Duodenal mucosa (tissue), 2 donors: ENCODE data around the gene IMP4.

Source experiments
- H3K27ac ChIP-seq: one replicate; pipeline ENCODE4 v1.7.0; 2013; ENCODE audit warnings: low read depth, low read length
- H3K27me3 ChIP-seq, 2 donors: one replicate each; pipeline ENCODE4 v1.7.0; 2013; ENCODE audit warnings: low read length in 2 of 2, control low read depth in 1 of 2; ENCODE audit not compliant: insufficient read depth in 2 of 2, control insufficient read depth in 1 of 2
- H3K36me3 ChIP-seq, 2 donors: one replicate each; pipeline ENCODE4 v1.7.0; 2013; ENCODE audit warnings: low read length in 2 of 2, control low read depth in 1 of 2; ENCODE audit not compliant: insufficient read depth in 2 of 2, control insufficient read depth in 1 of 2
- H3K4me1 ChIP-seq, 2 donors: one replicate each; pipeline ENCODE4 v1.7.0; 2013; ENCODE audit warnings: low read length in 2 of 2, control low read depth in 1 of 2; ENCODE audit not compliant: insufficient read depth in 2 of 2, control insufficient read depth in 1 of 2
- H3K4me3 ChIP-seq, 2 donors: one replicate each; pipeline ENCODE4 v1.7.0; 2013; ENCODE audit warnings: low read length in 2 of 2, low read depth in 1 of 2
- H3K9ac ChIP-seq, 2 donors: one replicate each; pipeline ENCODE4 v1.7.0; 2013; ENCODE audit warnings: low read length in 2 of 2, low read depth in 1 of 2
- H3K9me3 ChIP-seq, 2 donors: one replicate each; pipeline ENCODE4 v1.7.0; 2013; ENCODE audit warnings: low read length in 2 of 2, control low read depth in 1 of 2; ENCODE audit not compliant: control insufficient read depth in 1 of 2

Gene IMP4

DNA sequence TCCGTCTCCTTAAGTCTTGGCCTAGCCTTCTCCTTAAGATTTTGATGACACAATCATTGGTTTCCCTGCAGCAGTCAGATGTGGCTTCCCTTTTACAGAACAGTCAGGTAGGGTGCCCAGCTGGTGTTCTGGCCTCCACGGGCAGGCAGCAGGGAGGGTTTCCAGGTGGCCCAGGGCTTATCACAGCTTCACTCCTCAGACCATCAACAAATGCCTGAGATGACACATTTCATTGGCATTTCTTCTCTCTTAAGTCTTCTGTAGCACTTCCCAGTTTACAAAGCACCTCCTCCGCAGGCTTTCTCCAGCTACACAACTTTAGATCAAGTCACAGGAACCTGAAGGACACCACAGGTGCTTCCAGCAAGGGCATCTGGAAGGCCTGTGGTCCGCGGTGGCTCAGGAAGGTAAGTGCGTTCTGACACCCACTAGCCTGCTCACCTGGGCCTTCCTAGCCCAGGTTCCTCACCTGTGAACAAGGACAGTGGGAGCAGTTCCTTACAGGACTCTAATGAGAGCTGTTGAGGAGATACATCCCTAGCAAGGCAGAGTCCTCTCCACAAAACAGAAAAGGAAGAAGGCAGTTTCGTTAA is 50.7 kb downstream of the IMP4 start:
- no peaks in the 10 kb centered on the region for H3K36me3 ChIP-seq
- no peak overlapping the region for H3K27ac ChIP-seq
- no peak overlapping the region for H3K4me3 ChIP-seq
- no peaks in the 10 kb centered on the region for H3K27me3 ChIP-seq
- H3K9ac ChIP-seq, result no peak overlapping the region
- H3K4me1 ChIP-seq, result peaks cover 9 to 16% of the 10 kb centered on the region in 2 donors
- no peaks in the 10 kb centered on the region for H3K9me3 ChIP-seq
